HTR-8/SVneo (cell line): ENCODE data around the gene VMP1.
A peak's percentile ranks its signal among the peaks of the same experiment; 100 is the strongest.
"Not testable (repeated sequence)": the region's sequence is repeated elsewhere in the genome, so short reads cannot be mapped to it uniquely, and the experiment has no call there.

ENCODE experiments used
- DNase-seq: peaks from one replicate; pipeline ENCODE4 v3.0.0; 2011; ENCODE audit warnings: low spot score, mixed read lengths; ENCODE audit not compliant: insufficient read length
- FAIRE-seq: peaks from 2 replicates; lab custom pipeline; 2011; peaks lifted over from hg19 to GRCh38; lab: Jason Lieb, UNC

The VMP1 gene

GRCh38 chr17:59798111-59798510 lies 90.7 kb downstream of the VMP1 start:
- peak; percentile 46 for FAIRE-seq
- no peak for DNase-seq

- DNase-seq, result no peak
- peak; percentile 77 for FAIRE-seq
Observed at GRCh38 chr17:59800530-59800942, 93.1 kb downstream of the VMP1 start.

GRCh38 chr17:59802160-59802559 lies 94.7 kb downstream of the VMP1 start:
- peak; percentile 60 for FAIRE-seq
- DNase-seq, result no peak

- DNase-seq, result no peak
Observed at GRCh38 chr17:59804901-59805465, 97.5 kb downstream of the VMP1 start.

GRCh38 chr17:59806322-59806721 lies 98.9 kb downstream of the VMP1 start:
- FAIRE-seq, result not testable (repeated sequence)

More at GRCh38 chr17:59804901-59805465, 97.5 kb downstream of the VMP1 start:
- no peak for FAIRE-seq

DNA sequence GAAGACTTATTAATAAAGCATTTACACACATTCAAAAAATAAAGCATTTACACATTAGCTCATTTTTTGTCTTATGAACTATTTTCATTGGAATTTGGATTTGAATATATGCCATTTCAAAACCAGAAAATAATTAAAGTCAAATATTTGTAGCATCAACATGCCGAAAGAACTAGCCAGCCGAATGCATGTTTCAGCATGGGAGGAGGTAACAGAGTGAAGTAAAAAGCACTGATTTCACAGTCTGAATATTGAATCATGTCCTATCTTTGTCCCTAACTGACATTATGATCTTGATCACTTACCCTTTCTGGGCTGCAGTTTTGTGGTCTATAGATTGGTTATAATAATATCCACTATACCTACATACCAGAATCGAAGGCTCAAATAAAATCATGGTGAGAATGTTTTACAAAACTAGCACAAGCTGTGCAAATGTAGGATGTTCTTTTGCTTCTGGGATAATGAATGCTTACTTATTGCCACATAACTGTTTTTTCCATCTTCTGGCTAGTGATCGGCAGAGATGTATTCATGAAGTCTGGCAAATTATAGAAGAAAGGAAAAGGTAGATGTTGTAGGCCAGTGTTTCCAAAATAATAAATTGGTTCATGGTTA lies 100.5 kb downstream of the VMP1 start:
- DNase-seq, result no peak
- FAIRE-seq, result no peak

More at GRCh38 chr17:59806322-59806721, 98.9 kb downstream of the VMP1 start:
- not testable (repeated sequence) for DNase-seq

GRCh38 chr17:59810894-59811153 lies 103.4 kb downstream of the VMP1 start:
- FAIRE-seq, result no peak

DNA sequence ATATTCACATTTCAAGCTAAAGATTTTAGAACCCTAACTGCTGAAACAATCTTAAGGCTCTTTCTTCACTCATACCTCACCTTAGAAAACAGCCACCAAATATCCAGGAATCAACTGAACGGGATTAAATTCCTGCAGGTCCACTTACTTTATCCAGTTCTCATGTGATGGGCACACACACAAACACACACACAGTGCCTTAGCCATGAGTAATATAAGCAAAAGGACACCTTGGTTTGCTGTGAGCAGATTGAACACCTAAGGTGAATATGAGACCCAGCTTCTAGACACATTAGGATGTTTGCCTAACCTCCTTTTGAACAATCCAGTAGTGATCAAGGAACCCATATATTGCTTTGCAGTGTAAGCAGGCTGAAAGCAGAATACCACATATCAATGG lies 103.8 kb downstream of the VMP1 start:
- no peak for FAIRE-seq
- DNase-seq, result no peak

More at GRCh38 chr17:59810894-59811153, 103.4 kb downstream of the VMP1 start:
- no peak for DNase-seq

DNA sequence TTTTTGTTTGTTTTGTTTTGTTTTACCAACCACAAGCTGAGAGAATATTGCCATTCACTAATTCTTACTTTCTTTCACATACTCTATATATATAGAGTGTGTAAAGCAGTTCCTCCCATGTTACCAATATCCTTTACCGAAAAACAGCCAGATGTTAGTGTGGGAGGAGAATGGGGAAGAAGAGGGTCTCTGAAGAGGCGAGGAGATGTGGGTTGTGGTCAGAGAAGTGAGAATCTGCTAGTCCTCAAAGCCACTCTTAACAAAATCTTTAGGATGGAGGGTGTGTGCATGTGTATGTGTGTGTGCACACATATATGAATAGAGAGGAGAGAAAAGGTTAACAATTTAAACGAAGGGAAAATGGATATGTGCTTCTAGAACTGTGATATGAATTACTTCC lies 104.7 kb downstream of the VMP1 start:
- peak; percentile 13 for FAIRE-seq

GRCh38 chr17:59814276-59814675 lies 106.8 kb downstream of the VMP1 start:
- FAIRE-seq (no peak), DNase-seq (no peak)

More for the DNA sequence above, 104.7 kb downstream of the VMP1 start:
- no peak for DNase-seq

DNA sequence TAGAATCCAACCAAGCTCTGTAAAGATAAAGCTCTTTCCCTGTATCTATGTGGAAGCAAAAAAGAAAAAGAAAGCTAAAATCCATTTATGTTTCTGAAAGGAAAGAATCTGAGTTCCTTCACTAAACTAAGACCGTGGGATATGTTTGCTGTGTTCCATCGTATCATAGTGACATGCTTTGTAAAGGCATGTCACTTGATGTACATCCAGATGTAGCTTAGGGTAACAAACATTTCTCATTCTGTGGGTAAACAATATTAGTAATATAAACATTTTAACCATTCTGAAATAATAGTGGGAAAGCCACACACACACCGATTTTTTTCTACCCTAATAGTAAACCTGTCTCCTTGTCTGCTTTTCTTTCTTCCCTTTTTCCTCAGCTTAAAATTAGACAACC lies 107.2 kb downstream of the VMP1 start:
- FAIRE-seq (no peak), DNase-seq (no peak)

GRCh38 chr17:59815965-59816364 lies 108.5 kb downstream of the VMP1 start:
- DNase-seq, result no peak
- FAIRE-seq, result no peak

DNA sequence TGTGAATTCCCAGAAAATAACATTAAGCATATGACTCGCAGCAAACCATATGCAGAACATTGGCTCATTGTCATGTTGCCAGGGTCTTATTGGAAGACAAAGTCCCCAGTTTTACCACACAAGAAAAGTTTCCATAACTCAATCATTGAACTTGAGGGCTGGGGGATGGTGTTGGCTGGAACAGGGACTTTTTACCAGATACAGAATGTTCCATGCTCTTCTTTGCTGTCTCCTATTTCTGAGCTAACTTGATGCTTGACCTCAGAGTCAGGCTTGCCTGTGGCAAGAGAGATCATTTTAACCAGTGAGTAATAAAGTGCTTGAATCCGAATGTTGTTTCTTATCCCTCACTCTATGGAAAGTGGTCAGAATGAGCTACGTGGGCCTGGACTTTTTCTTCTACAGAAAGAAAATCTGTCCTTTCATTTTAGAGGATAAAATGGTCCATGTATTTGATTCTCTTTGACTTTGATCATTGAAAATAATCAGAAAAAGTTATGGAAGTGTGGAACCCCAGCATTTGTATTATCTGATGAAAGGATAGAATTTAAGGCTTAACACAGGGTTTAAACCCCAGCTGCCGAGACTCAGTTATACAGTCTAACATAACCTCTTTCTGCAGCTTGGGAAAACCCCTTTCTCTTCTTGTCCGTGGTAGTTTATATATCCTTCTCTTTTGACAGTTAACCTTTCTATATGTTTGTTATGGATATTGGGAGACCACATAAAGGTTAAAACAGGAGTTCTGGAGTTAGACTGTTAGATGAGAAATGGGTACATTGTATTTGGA lies 118.3 kb downstream of the VMP1 start:
- FAIRE-seq, result peak; percentile 72
- DNase-seq, result no peak

GRCh38 chr17:59826706-59827453 lies 119.4 kb downstream of the VMP1 start:
- FAIRE-seq, result no peak

DNA sequence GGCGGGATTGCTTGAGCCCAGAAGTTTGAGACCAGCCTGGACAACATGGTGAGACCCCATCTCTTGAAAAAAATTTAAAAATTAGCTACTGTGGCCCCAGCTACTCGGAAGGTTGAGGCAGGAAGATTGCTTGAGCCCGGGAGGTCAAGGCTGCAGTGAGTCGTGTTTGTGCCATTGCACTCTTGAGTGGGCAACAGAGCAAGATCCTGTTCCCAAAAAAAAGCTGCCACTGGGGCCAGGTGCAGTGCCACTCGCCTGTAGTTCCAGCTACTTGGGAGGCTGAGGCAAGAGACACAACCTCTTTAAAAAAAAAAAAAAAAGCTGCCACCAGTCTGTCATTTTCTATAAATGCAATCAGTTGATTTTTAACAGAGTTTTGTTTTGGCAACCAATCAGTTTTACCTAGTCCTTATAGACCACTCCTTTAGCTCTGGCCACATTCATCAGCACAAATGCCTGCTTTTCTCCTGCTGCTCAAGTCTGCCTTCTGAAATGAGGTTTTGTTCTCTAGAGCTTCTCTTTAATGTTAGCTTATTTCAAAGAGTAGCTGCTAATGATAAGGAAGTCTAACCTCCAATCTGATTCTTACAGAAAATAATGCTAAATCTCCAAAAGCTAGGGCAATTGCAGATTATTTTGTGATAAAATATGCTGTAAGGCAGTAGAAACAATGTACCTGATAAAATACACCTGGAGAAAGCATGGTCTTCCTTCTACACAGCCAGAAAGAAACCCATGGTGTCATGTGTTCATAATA lies 120.4 kb downstream of the VMP1 start:
- DNase-seq, result no peak
- no peak for FAIRE-seq

More at GRCh38 chr17:59826706-59827453, 119.4 kb downstream of the VMP1 start:
- no peak for DNase-seq

DNA sequence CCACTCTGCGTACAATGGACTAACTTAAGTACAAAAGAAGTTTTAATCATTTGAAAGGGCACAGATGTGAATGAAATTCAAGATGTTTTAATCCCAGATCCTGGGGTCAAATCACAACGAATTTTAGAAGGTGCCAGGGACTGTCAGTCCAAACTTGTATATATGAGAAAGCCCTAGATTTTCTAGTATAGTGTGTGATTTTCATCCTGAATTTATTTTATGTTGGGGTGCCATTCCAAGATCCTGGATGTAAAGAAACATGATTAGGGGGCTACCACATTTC lies 121.0 kb downstream of the VMP1 start:
- DNase-seq, result no peak
- no peak for FAIRE-seq

- not testable (repeated sequence) for FAIRE-seq, DNase-seq
Observed at GRCh38 chr17:59828819-59829216, 121.4 kb downstream of the VMP1 start.

GRCh38 chr17:59829217-59830006 lies 122.0 kb downstream of the VMP1 start:
- DNase-seq (peak; percentile 95), FAIRE-seq (peak; percentile 89)

- FAIRE-seq (no peak), DNase-seq (no peak)
Observed at GRCh38 chr17:59830007-59830630, 122.7 kb downstream of the VMP1 start.
